Left lung (tissue), 10 donors: ENCODE results near the gene TMEM184B. TPM values are rescaled to one million over a fixed set of nuclear protein-coding genes. Genes with fewer than 3 reads are reported as not detected.

Experiments
- ATAC-seq: fragments of 200-7000 bp; cut with Tn5 transposase; one replicate; pipeline ENCODE4 v1.9.1; 2020; ENCODE audit warnings: moderate library complexity
- DNase-seq, 4 donors: peaks; one replicate each; pipeline ENCODE4 v3.0.0-alpha.2; 2013 to 2020
- H3K27ac ChIP-seq, 2 donors: fragments of 200-600 bp; sonication (generic) in 1 of 2; one replicate each; pipeline versions ENCODE4 v1.5.0 to v1.8.0; 2020 to 2021
- H3K27me3 ChIP-seq, 2 donors: fragments of 200-600 bp; sonication (generic) in 1 of 2; one replicate each; pipeline versions ENCODE4 v1.5.0 to v1.8.0; 2020 to 2021
- H3K36me3 ChIP-seq, 2 donors: fragments of 200-600 bp; sonication (generic) in 1 of 2; one replicate each; pipeline versions ENCODE4 v1.5.0 to v1.8.0; 2020 to 2021
- H3K4me1 ChIP-seq, 2 donors: fragments of 200-600 bp; one replicate each; pipeline ENCODE4 v1.8.0; 2021
- H3K4me3 ChIP-seq, 2 donors: fragments of 200-600 bp; sonication (generic) in 1 of 2; one replicate each; pipeline versions ENCODE4 v1.5.0 to v1.8.0; 2020 to 2021; ENCODE audit warnings: mild to moderate bottlenecking in 1 of 2
- H3K9me3 ChIP-seq, 2 donors: fragments of 200-600 bp; sonication (generic) in 1 of 2; one replicate each; pipeline versions ENCODE4 v1.5.0 to v1.8.0; 2020 to 2021
- CTCF ChIP-seq, 2 donors: fragments of 200-600 bp; sonication (generic) in 1 of 2; IDR thresholded peaks; one replicate each; pipeline versions ENCODE4 v1.5.0 to v1.8.0; 2021; ENCODE audit warnings: antibody characterized with exemption in 2 of 2
- intact Hi-C, 2 donors: fragments of 100-400 bp; cut with DNase I; formaldehyde crosslinking; loops; one replicate each; pipeline versions ENCODE4 v1.11.2 to v1.14.2; 2022
- polyA plus RNA-seq, 6 donors: library from polyadenylated mRNA; unstranded; fragments of 120-200 nt; gene quantifications; one replicate each; pipeline ENCODE4 v1.2.1, GENCODE V29; 2013; ENCODE audit not compliant: insufficient read length in 6 of 6
- total RNA-seq, 2 donors: library from RNA; stranded (reverse); fragmentation: NEBNext Ultra II Directional; extraction: Animal tissue kit (Norgen Biotek cat#: 25700); gene quantifications; one replicate each; pipeline ENCODE4 v1.2.1, GENCODE V29; 2021
- donor health status: DM: no; HTN: yes; CAD: no.
- donor health status: DM: no; HTN: no; CAD: no.

The TMEM184B gene
- total and polyA plus RNA-seq, 8 donors, result 33.7 to 98.3 (median 39.8) TPM

GRCh38 chr22:38317995-38318715 lies 45.3 kb upstream of the TMEM184B start:
- peak overlapping the region; percentile 12 to 34 for H3K4me3 ChIP-seq
- H3K27me3 ChIP-seq, result peaks cover 0 to 9% of the 10 kb centered on the region in 2 donors
- H3K27ac ChIP-seq, result peak overlapping the region; percentile 83 to 91
- TF ChIP-seq CTCF (IDR thresholded peaks at IDR 0.05), result no peak
- no peaks in the 10 kb centered on the region for H3K9me3 ChIP-seq
- peaks cover 25 to 46% of the 10 kb centered on the region in 2 donors for H3K4me1 ChIP-seq
- ATAC-seq, result peak; percentile 74
- peak in 3 of 4 donors; percentile 16 to 78 (median 60) for DNase-seq
- intact Hi-C loops, result no loop called here
- H3K36me3 ChIP-seq, result peaks cover 0 to 6% of the 10 kb centered on the region in 2 donors

- peak; percentile 79 for ATAC-seq
- intact Hi-C loops, result no loop called here
Observed at GRCh38 chr22:38317122-38317994, 44.5 kb upstream of the TMEM184B start, which contains the start of gene CSNK1E. Gene CSNK1E, minus strand, starts transcription at chr22:38317433. Its CDS starts 3,276 bp downstream, at chr22:38314157.

GRCh38 chr22:38316364-38317121 lies 43.7 kb upstream of the TMEM184B start:
- DNase-seq, result peak; percentile 64 to 87 (median 80)
- ATAC-seq, result peak; percentile 51
- intact Hi-C loops, result no loop called here
- Histone ChIP-seq H3K9me3 (no peaks in the 10 kb centered on the region), H3K27ac (peak overlapping the region; percentile 90 to 97), H3K4me3 (peak overlapping the region; percentile 54 to 70), H3K27me3 (peaks cover 0 to 9% of the 10 kb centered on the region in 2 donors), H3K4me1 (peaks cover 25 to 61% of the 10 kb centered on the region in 2 donors), H3K36me3 (peaks cover 0 to 6% of the 10 kb centered on the region in 2 donors)
- TF ChIP-seq CTCF (IDR thresholded peaks at IDR 0.05), result no peak

More at GRCh38 chr22:38317122-38317994, 44.5 kb upstream of the TMEM184B start, which contains the start of gene CSNK1E:
- peak within 1 kb of the TSS; percentile 54 to 70 for H3K4me3 ChIP-seq
- no peaks in the 10 kb centered on the region for H3K9me3 ChIP-seq
- peaks cover 0 to 9% of the 10 kb centered on the region in 2 donors for H3K27me3 ChIP-seq
- peaks cover 0 to 6% of the 10 kb centered on the region in 2 donors for H3K36me3 ChIP-seq
- TF ChIP-seq CTCF (IDR thresholded peaks at IDR 0.05), result no peak
- H3K4me1 ChIP-seq, result peaks cover 25 to 54% of the 10 kb centered on the region in 2 donors
- peak; percentile 61 to 94 (median 76) for DNase-seq
- H3K27ac ChIP-seq, result peak within 1 kb of the TSS; percentile 90 to 97

GRCh38 chr22:38315823-38316363 lies 43.1 kb upstream of the TMEM184B start:
- intact Hi-C loops, result no loop called here
- Histone ChIP-seq H3K36me3 (peaks cover 0 to 10% of the 10 kb centered on the region in 2 donors), H3K27me3 (peaks cover 0 to 9% of the 10 kb centered on the region in 2 donors), H3K27ac (peak overlapping the region; percentile 90 to 97), H3K4me1 (peaks cover 25 to 68% of the 10 kb centered on the region in 2 donors), H3K4me3 (peak overlapping the region; percentile 54 to 70), H3K9me3 (no peaks in the 10 kb centered on the region)
- TF ChIP-seq CTCF (IDR thresholded peaks at IDR 0.05), result no peak
- ATAC-seq (no peak), DNase-seq (peak in 1 of 4 donors; percentile 33)
